ENCODE measurements around the gene FAM168A.

FAM168A gene

DNA sequence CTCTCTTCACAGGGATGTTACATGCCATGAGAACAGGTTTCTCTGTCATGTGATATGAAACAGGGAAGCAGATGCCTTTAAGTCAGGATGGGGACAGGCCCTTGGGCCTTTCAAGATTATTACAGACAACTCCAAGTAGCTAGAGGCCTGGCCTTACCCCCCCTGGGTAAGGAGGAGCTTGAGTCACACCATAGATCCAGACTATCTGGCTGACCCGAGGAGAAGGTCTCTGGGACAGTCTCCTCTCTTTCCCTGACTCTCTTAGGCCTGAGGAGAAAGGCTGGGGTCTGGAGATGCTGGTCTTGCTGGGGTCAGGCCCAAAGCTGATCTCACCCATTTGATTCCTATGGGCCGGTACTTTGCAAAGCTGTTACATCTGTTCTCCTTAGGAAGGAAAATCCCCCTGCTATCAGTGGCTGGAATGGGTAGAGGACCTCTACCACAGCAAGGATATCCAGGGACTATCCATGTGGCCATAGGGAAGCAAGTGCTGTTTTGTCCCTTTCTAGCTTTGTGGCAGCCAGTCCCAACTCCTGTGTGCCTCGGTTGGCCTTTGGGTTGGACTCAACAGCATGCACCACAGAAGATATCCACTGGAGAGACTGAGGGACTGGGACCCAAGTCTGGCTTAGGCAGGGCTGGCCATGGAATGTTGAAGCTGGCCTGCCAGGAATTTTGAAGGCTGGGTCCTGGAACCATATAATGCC is 196.5 kb downstream of the FAM168A start:
- Histone ChIP-seq H3K9ac (ENCODE audit: low read length) (no peak overlapping the region), H3F3A (ENCODE audit: insufficient read depth) (0 out of 2 replicates have a peak, but pooled peaks cover 6% of the 10 kb centered on the region)
- TF ChIP-seq, protein P1, sequence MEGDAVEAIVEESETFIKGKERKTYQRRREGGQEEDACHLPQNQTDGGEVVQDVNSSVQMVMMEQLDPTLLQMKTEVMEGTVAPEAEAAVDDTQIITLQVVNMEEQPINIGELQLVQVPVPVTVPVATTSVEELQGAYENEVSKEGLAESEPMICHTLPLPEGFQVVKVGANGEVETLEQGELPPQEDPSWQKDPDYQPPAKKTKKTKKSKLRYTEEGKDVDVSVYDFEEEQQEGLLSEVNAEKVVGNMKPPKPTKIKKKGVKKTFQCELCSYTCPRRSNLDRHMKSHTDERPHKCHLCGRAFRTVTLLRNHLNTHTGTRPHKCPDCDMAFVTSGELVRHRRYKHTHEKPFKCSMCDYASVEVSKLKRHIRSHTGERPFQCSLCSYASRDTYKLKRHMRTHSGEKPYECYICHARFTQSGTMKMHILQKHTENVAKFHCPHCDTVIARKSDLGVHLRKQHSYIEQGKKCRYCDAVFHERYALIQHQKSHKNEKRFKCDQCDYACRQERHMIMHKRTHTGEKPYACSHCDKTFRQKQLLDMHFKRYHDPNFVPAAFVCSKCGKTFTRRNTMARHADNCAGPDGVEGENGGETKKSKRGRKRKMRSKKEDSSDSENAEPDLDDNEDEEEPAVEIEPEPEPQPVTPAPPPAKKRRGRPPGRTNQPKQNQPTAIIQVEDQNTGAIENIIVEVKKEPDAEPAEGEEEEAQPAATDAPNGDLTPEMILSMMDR (IDR thresholded peaks at IDR 0.05; ENCODE audit: insufficient read depth, low read length, poor library complexity, severe bottlenecking) = no peak
- no peak for TF ChIP-seq EZH2phosphoT487 (conservative IDR thresholded peaks at IDR 0.05; ENCODE audit: low read length)

DNA sequence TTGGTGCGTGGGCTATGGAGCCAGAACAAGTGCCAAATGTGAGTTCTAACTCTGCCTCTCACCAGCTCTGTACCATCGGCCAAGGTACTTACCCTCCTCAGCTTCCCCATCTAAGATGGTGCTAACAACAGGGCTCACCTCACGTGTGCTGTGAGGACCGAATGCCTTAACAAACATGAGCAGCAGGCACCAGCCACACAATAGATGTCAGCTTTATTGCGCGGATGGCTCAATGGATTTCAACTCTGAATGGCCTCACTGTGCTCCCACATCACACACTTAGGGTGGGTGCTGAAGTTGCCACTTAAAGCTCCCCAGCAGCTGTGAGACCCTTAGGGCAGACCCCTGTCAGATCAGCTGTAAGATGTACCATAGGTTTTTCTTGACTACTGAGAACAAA is 197.6 kb downstream of the FAM168A start:
- Histone ChIP-seq H3K9me3 (ENCODE audit: insufficient read depth, low read length) (no peaks in the 10 kb centered on the region), H2AFZ (ENCODE audit: low read depth, low read length, severe bottlenecking) (no peak overlapping the region), H3K4me3 (ENCODE audit: insufficient read depth, low read length, poor library complexity, severe bottlenecking) (no peak overlapping the region), H4K20me1 (ENCODE audit: low read depth, low read length) (no peaks in the 10 kb centered on the region), H3K79me2 (ENCODE audit: insufficient read depth, low read length) (no peaks in the 10 kb centered on the region), H3K9me2 (replicated peaks; ENCODE audit: insufficient read depth, low read length) (no peaks in the 10 kb centered on the region), H3K4me2 (ENCODE audit: low read depth, low read length, poor library complexity, severe bottlenecking) (no peak overlapping the region), H3K36me3 (ENCODE audit: low read length) (no peaks in the 10 kb centered on the region), H3K9ac (ENCODE audit: low read length) (no peak overlapping the region), H3F3A (ENCODE audit: insufficient read depth) (0 out of 2 replicates have a peak, but pooled peaks cover 6% of the 10 kb centered on the region), H3K27ac (ENCODE audit: low read depth, low read length) (no peak overlapping the region), H3K27me3 (ENCODE audit: low read length) (no peaks in the 10 kb centered on the region)
- TF ChIP-seq, protein P1 (IDR thresholded peaks at IDR 0.05; ENCODE audit: insufficient read depth, low read length, poor library complexity, severe bottlenecking) = no peak

More for the DNA sequence above, 196.5 kb downstream of the FAM168A start:
- no peaks in the 10 kb centered on the region for H3K9me2 ChIP-seq (replicated peaks; ENCODE audit: insufficient read depth, low read length)
- no peaks in the 10 kb centered on the region for H3K36me3 ChIP-seq (ENCODE audit: low read length)
- H3K9me3 ChIP-seq (ENCODE audit: insufficient read depth, low read length) = no peaks in the 10 kb centered on the region
- no peak overlapping the region for H3K4me3 ChIP-seq (ENCODE audit: insufficient read depth, low read length, poor library complexity, severe bottlenecking)
- no peak overlapping the region for H2AFZ ChIP-seq (ENCODE audit: low read depth, low read length, severe bottlenecking)
- no peaks in the 10 kb centered on the region for H3K27me3 ChIP-seq (ENCODE audit: low read length)
- no peak overlapping the region for H3K27ac ChIP-seq (ENCODE audit: low read depth, low read length)
- H4K20me1 ChIP-seq (ENCODE audit: low read depth, low read length) = no peaks in the 10 kb centered on the region
- H3K79me2 ChIP-seq (ENCODE audit: insufficient read depth, low read length) = no peaks in the 10 kb centered on the region
- H3K4me2 ChIP-seq (ENCODE audit: low read depth, low read length, poor library complexity, severe bottlenecking) = no peak overlapping the region

DNA sequence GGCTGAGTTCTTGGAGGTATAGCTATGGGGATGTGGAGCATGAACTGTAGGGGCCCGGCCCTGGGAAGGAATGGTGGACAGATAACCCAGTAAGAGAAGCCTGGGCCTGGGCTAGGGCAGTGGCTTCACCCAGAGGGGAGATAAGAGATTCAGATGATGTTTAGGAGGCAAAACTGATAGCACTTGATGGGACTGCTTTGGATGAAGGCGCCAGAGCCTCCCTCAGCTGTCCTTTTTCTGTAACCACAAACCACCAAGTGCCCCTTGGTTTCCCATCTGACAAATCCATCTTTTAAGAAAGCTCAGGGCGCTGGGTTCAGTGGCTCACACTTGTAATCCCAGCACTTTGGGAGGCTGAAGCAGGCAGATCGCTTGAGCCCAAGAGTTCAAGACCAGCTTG is 198.3 kb downstream of the FAM168A start:
- Histone ChIP-seq H3K9me3 (ENCODE audit: insufficient read depth, low read length) (no peaks in the 10 kb centered on the region), H3F3A (ENCODE audit: insufficient read depth) (0 out of 2 replicates have a peak, but pooled peaks cover 6% of the 10 kb centered on the region), H2AFZ (ENCODE audit: low read depth, low read length, severe bottlenecking) (no peak overlapping the region), H3K27ac (ENCODE audit: low read depth, low read length) (no peak overlapping the region), H4K20me1 (ENCODE audit: low read depth, low read length) (no peaks in the 10 kb centered on the region), H3K36me3 (ENCODE audit: low read length) (no peaks in the 10 kb centered on the region), H3K27me3 (ENCODE audit: low read length) (no peaks in the 10 kb centered on the region), H3K4me3 (ENCODE audit: insufficient read depth, low read length, poor library complexity, severe bottlenecking) (no peak overlapping the region), H3K4me2 (ENCODE audit: low read depth, low read length, poor library complexity, severe bottlenecking) (no peak overlapping the region), H3K9me2 (replicated peaks; ENCODE audit: insufficient read depth, low read length) (no peaks in the 10 kb centered on the region), H3K9ac (ENCODE audit: low read length) (no peak overlapping the region), H3K79me2 (ENCODE audit: insufficient read depth, low read length) (no peaks in the 10 kb centered on the region)
- TF ChIP-seq EZH2phosphoT487 (conservative IDR thresholded peaks at IDR 0.05; ENCODE audit: low read length) = no peak
- TF ChIP-seq, protein P1 (IDR thresholded peaks at IDR 0.05; ENCODE audit: insufficient read depth, low read length, poor library complexity, severe bottlenecking) = no peak
